GM06990 (cell line): ENCODE measurements around the gene LRBA.

Source experiments
- DNase-seq: peaks from one replicate; pipeline ENCODE4 v3.0.0-alpha.2; 2011; ENCODE audit not compliant: insufficient read length; ENCODE audit errors: extremely low read depth
- H3K27me3 ChIP-seq: replicated peaks from 2 replicates; pipeline ENCODE4 v1.6.0; 2011; ENCODE audit warnings: low read length; ENCODE audit not compliant: control insufficient read depth, insufficient read depth
- H3K36me3 ChIP-seq: 2 replicates; pipeline ENCODE4 v1.5.1; 2011; ENCODE audit warnings: low read length; ENCODE audit not compliant: control insufficient read depth, insufficient read depth
- H3K4me3 ChIP-seq: replicated peaks from 2 replicates; pipeline ENCODE4 v1.5.1; 2011; ENCODE audit warnings: low read depth, mild to moderate bottlenecking, control low read depth, low read length
- TF ChIP-seq, protein P1 (sequence below): IDR thresholded peaks from 2 replicates; pipeline ENCODE4 v1.5.1; 2011; ENCODE audit warnings: low read length, control low read depth, mild to moderate bottlenecking, inconsistent platforms; ENCODE audit not compliant: insufficient read depth, poor library complexity, severe bottlenecking

Gene LRBA

DNA sequence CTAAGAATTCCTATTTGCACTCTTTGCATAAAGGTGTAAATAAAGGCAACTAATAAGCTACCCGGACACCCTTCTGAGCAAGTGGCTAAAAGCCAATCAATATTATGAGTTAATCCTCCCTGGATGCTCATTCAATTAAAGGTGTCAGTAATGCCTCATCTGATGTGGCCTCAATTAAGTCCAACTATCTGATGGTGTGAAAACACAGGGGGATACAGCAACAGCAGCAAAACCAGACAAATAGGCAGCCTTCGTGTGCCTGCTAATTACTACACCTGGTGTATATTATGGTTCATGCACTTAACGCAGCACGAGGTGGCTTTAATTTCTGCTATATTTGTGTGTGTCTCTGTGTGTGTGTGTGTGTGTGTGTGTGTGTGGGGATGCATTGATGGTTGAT lies 692.4 kb downstream of the LRBA start:
- no peaks in the 10 kb centered on the region for H3K36me3 ChIP-seq
- no peak for DNase-seq
- H3K27me3 ChIP-seq, result no peaks in the 10 kb centered on the region
- H3K4me3 ChIP-seq, result no peak overlapping the region
- TF ChIP-seq, protein P1, sequence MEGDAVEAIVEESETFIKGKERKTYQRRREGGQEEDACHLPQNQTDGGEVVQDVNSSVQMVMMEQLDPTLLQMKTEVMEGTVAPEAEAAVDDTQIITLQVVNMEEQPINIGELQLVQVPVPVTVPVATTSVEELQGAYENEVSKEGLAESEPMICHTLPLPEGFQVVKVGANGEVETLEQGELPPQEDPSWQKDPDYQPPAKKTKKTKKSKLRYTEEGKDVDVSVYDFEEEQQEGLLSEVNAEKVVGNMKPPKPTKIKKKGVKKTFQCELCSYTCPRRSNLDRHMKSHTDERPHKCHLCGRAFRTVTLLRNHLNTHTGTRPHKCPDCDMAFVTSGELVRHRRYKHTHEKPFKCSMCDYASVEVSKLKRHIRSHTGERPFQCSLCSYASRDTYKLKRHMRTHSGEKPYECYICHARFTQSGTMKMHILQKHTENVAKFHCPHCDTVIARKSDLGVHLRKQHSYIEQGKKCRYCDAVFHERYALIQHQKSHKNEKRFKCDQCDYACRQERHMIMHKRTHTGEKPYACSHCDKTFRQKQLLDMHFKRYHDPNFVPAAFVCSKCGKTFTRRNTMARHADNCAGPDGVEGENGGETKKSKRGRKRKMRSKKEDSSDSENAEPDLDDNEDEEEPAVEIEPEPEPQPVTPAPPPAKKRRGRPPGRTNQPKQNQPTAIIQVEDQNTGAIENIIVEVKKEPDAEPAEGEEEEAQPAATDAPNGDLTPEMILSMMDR, result no peak

DNA sequence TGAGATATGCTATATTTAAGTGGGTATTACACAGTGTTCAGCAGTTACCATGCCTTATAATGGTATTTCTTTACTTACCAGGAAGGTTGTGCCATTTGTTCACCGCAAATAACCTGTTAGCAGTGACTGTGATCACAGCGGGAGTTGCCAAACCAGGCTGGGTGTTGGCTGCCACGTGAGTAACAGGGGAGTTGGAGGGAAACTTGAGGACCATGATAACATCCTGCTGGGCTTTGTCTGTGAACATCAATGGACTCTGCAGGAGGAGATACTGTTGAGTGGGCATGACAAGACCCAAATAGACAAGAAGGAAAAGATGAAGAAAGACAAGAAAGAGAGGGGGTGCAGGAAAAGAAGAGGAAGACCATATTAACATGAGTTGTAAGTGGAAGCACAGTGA lies 694.0 kb downstream of the LRBA start:
- Histone ChIP-seq H3K4me3 (no peak overlapping the region), H3K36me3 (no peaks in the 10 kb centered on the region), H3K27me3 (no peaks in the 10 kb centered on the region)
- no peak for DNase-seq
- TF ChIP-seq, protein P1, result no peak

DNA sequence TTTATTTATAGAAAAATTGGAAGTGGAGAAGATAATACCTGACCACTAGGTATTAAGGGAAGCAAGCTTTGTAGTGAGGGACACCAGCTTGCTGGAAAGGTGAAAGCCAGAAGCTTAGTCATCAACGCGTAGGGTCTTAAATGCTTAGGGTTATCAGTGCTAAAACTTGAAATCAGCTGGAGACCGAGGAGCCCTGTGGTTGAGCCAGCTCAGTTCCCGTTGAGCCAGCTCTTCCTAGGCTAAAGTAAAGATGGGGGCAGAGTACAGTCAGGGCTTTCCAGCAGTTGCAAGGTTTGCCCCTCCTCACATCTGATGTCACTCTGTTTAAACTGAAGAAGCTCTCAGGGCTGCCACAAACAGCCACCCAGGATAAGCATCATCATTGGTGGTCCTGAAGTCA lies 696.1 kb downstream of the LRBA start:
- no peak for DNase-seq
- Histone ChIP-seq H3K36me3 (no peaks in the 10 kb centered on the region), H3K4me3 (no peak overlapping the region), H3K27me3 (no peaks in the 10 kb centered on the region)
- TF ChIP-seq, protein P1, result no peak

GRCh38 chr4:150318527-150318926 lies 696.6 kb downstream of the LRBA start:
- H3K36me3 ChIP-seq, result no peaks in the 10 kb centered on the region
- no peak for DNase-seq
- no peaks in the 10 kb centered on the region for H3K27me3 ChIP-seq
- TF ChIP-seq, protein P1, result no peak
- no peak overlapping the region for H3K4me3 ChIP-seq

GRCh38 chr4:150316332-150317205 lies 698.5 kb downstream of the LRBA start:
- Histone ChIP-seq H3K4me3 (no peak overlapping the region), H3K27me3 (no peaks in the 10 kb centered on the region), H3K36me3 (no peaks in the 10 kb centered on the region)
- DNase-seq, result no peak
- TF ChIP-seq, protein P1, result no peak
